Measurements from ENCODE around the gene WDR91. TPM values are rescaled to one million over a fixed set of nuclear protein-coding genes. Genes with fewer than 3 reads are reported as not detected.
"Not testable (repeated sequence)": the region's sequence is repeated elsewhere in the genome, so short reads cannot be mapped to it uniquely, and the experiment has no call there.

WDR91 gene
- total RNA-seq, 1 donor from 2014 or later, result 6.3 TPM

- ATAC-seq (no peak), DNase-seq (no peak)
- intact Hi-C loops (cut with micrococcal nuclease), result no loop called here
These were observed 27.0 kb downstream of the WDR91 start for GRCh38 chr7:135184254-135184841.

- intact Hi-C loops (cut with micrococcal nuclease), result no loop called here
- ATAC-seq (no peak), DNase-seq (no peak)
These were observed 27.8 kb downstream of the WDR91 start for GRCh38 chr7:135183478-135183877.

GRCh38 chr7:135181929-135182678 lies 29.2 kb downstream of the WDR91 start:
- intact Hi-C loops (cut with micrococcal nuclease), result no loop called here
- DNase-seq, result no peak
- ATAC-seq, result no peak

- ATAC-seq (no peak), DNase-seq (no peak)
- intact Hi-C loops (cut with micrococcal nuclease), result no loop called here
These were observed 29.9 kb downstream of the WDR91 start for GRCh38 chr7:135181261-135181928.

GRCh38 chr7:135180122-135180521 lies 31.2 kb downstream of the WDR91 start:
- no peak for DNase-seq
- ATAC-seq, result no peak
- intact Hi-C loops (cut with micrococcal nuclease), result no loop called here

- DNase-seq, result no peak
- ATAC-seq, result no peak
- intact Hi-C loops (cut with micrococcal nuclease), result no loop called here
These were observed 31.9 kb downstream of the WDR91 start for GRCh38 chr7:135179321-135179925.

- DNase-seq (no peak), ATAC-seq (no peak)
- intact Hi-C loops (cut with micrococcal nuclease), result no loop called here
These were observed 33.0 kb downstream of the WDR91 start for GRCh38 chr7:135178364-135178763.

- ATAC-seq, result no peak
- intact Hi-C loops (cut with micrococcal nuclease), result no loop called here
- DNase-seq, result no peak
These were observed 34.2 kb downstream of the WDR91 start for GRCh38 chr7:135177028-135177696.

GRCh38 chr7:135175931-135176330 lies 35.4 kb downstream of the WDR91 start:
- intact Hi-C loops (cut with micrococcal nuclease), result no loop called here
- ATAC-seq (no peak), DNase-seq (no peak)

GRCh38 chr7:135174941-135175340 lies 36.4 kb downstream of the WDR91 start:
- intact Hi-C loops (cut with micrococcal nuclease), result no loop called here
- DNase-seq (no peak), ATAC-seq (no peak)

- ATAC-seq; intact Hi-C loops (cut with micrococcal nuclease): not testable (repeated sequence)
These were observed 37.4 kb downstream of the WDR91 start for GRCh38 chr7:135173916-135174315.

GRCh38 chr7:135171581-135172291 lies 39.6 kb downstream of the WDR91 start:
- intact Hi-C loops (cut with micrococcal nuclease); DNase-seq; ATAC-seq: not testable (repeated sequence)

More at GRCh38 chr7:135173916-135174315, 37.4 kb downstream of the WDR91 start:
- not testable (repeated sequence) for DNase-seq

GRCh38 chr7:135170998-135171481 lies 40.3 kb downstream of the WDR91 start:
- ATAC-seq, DNase-seq: not testable (repeated sequence)

GRCh38 chr7:135170274-135170997 lies 40.9 kb downstream of the WDR91 start, which contains the start of gene CYREN:
TSS of gene CYREN (minus strand) at chr7:135170707. CDS start at chr7:135168922, 1,785 bp downstream.
- DNase-seq (peak; percentile 98), ATAC-seq (peak; percentile 95)
- intact Hi-C loops (cut with micrococcal nuclease), result no loop called here

More at GRCh38 chr7:135170998-135171481, 40.3 kb downstream of the WDR91 start:
- intact Hi-C loops (cut with micrococcal nuclease), result not testable (repeated sequence)

- DNase-seq (no peak), ATAC-seq (no peak)
- intact Hi-C loops (cut with micrococcal nuclease), result loop anchor here (5.0 kb wide), 1 partner anchor 183 kb away; the partner anchor contains the start of gene AGBL3
These were observed 41.4 kb downstream of the WDR91 start for GRCh38 chr7:135169964-135170273.

GRCh38 chr7:135169141-135169963 lies 42.0 kb downstream of the WDR91 start:
- peak; percentile 43 for DNase-seq
- intact Hi-C loops (cut with micrococcal nuclease), result loop anchor here (5.0 kb wide), 1 partner anchor 182 kb away; the partner anchor contains the start of gene AGBL3
- no peak for ATAC-seq

Data from left ventricle myocardium superior (tissue), 1 donor.